ENCODE data around the gene ALPG. TPM values are rescaled to one million over a fixed set of nuclear protein-coding genes. Genes with fewer than 3 reads are reported as not detected.
A peak's percentile ranks its signal among the peaks of the same experiment; 100 is the strongest.
"Not testable (repeated sequence)": the region's sequence is repeated elsewhere in the genome, so short reads cannot be mapped to it uniquely, and the experiment has no call there.

ALPG gene
- polyA plus RNA-seq (2013, experiment 1 of 2; ENCODE audit: insufficient read length), result not detected
- not detected for polyA plus RNA-seq (2013, experiment 2 of 2; ENCODE audit: insufficient read length)

GRCh38 chr2:232406556-232407310 is at the start of gene ALPG:
Gene ALPG, plus strand, starts transcription at chr2:232406844. Its CDS starts 51 bp downstream, at chr2:232406895.
- no peak for DNase-seq

GRCh38 chr2:232361646-232362045 is 45.0 kb upstream of the ALPG start:
- no peak for DNase-seq

GRCh38 chr2:232362174-232362900 is 44.3 kb upstream of the ALPG start:
- no peak for DNase-seq

- not testable (repeated sequence) for DNase-seq
These were observed 43.4 kb upstream of the ALPG start for GRCh38 chr2:232363064-232363783.

GRCh38 chr2:232363784-232364615 is 42.6 kb upstream of the ALPG start:
- DNase-seq, result no peak

GRCh38 chr2:232364806-232365594 is 41.6 kb upstream of the ALPG start:
- DNase-seq, result not testable (repeated sequence)

- peak; percentile 26 for DNase-seq
These were observed 40.9 kb upstream of the ALPG start for GRCh38 chr2:232365621-232366321.

- not testable (repeated sequence) for DNase-seq
These were observed 40.2 kb upstream of the ALPG start for GRCh38 chr2:232366461-232366860.

GRCh38 chr2:232367016-232367415 is 39.6 kb upstream of the ALPG start:
- no peak for DNase-seq

- DNase-seq, result no peak
These were observed 38.9 kb upstream of the ALPG start for GRCh38 chr2:232367591-232368233.

- DNase-seq, result peak; percentile 11
These were observed 38.3 kb upstream of the ALPG start for GRCh38 chr2:232368311-232368731.

GRCh38 chr2:232369126-232369951 is 37.3 kb upstream of the ALPG start:
- DNase-seq, result no peak

GRCh38 chr2:232370007-232370406 is 36.6 kb upstream of the ALPG start:
- DNase-seq, result not testable (repeated sequence)

- DNase-seq, result no peak
These were observed 34.1 kb upstream of the ALPG start for GRCh38 chr2:232372231-232373208.

GRCh38 chr2:232374356-232374755 is 32.3 kb upstream of the ALPG start:
- DNase-seq, result no peak

- DNase-seq, result no peak
These were observed 31.5 kb upstream of the ALPG start for GRCh38 chr2:232375164-232375563.

- DNase-seq, result no peak
These were observed 30.4 kb upstream of the ALPG start for GRCh38 chr2:232376260-232376659.

GRCh38 chr2:232376713-232377112 is 29.9 kb upstream of the ALPG start:
- DNase-seq, result no peak

All from fibroblast of skin of back (primary cell).